GM12801 (cell line): Measurements from ENCODE around the gene RC3H2.

ENCODE experiments used
- CTCF ChIP-seq: IDR thresholded peaks from one replicate; pipeline ENCODE4 v1.5.1; 2011; ENCODE audit warnings: control low read depth; ENCODE audit not compliant: insufficient read length; ENCODE audit errors: extremely low read depth

Gene RC3H2

GRCh38 chr9:122819326-122819725 lies 85.8 kb downstream of the RC3H2 start:
- TF ChIP-seq CTCF, result no peak

DNA sequence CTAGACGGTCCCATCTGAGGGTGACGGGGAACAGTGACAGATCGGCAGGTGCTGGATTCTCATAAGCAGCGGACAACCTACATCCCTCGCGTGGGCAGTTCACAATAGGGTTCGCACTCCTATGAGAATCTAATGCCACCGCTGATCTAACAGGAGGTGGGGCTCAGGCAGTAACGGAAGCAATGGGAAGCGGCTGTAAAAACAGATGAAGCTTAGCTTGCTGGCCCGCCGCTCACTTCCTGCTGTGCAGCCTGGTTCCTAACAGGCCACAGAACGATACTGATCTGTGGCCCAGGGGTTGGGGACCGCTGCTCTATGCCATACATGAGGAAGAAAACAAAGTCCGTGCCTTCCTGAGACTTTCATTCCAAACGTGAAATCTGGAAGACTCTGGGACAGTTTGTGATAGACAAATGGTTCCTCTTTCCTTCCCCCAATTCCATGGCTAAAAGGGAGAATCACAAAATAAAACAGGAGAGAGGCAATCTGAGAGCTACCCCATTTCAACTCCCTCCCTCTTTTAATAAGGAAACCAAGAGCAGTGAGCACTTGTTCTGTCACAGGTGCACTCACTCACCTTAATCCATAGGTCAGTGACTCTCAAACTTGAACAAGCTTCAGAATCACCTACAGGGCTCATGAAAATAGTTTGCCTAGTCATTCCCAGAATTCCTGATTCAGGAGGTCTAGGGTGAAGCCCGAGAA lies 88.8 kb downstream of the RC3H2 start:
- TF ChIP-seq CTCF, result no peak

- TF ChIP-seq CTCF, result no peak
Measured at GRCh38 chr9:122815544-122815943, 89.6 kb downstream of the RC3H2 start.

DNA sequence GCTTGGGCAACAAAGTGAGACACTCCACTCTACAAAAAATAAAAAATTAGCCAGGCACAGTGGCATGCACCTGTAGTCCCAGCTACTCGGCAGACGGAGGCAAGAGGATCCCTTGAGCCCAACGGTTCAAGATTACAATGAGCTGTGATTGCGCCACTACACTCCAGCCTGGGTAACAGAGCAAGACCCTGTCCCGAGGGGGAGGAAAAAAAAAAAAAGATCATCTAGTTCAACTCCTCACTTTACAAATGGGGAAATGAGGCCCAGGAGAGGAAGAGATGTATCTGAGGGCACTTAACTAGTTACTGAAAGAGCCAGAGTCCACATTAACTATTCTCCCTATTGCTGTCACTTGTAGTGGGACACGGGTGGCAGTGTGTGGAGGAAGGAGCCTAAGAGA lies 90.6 kb downstream of the RC3H2 start:
- TF ChIP-seq CTCF, result no peak

GRCh38 chr9:122812736-122813135 lies 92.4 kb downstream of the RC3H2 start:
- TF ChIP-seq CTCF, result no peak

- TF ChIP-seq CTCF, result no peak
Measured at GRCh38 chr9:122810306-122810946, 94.7 kb downstream of the RC3H2 start.

DNA sequence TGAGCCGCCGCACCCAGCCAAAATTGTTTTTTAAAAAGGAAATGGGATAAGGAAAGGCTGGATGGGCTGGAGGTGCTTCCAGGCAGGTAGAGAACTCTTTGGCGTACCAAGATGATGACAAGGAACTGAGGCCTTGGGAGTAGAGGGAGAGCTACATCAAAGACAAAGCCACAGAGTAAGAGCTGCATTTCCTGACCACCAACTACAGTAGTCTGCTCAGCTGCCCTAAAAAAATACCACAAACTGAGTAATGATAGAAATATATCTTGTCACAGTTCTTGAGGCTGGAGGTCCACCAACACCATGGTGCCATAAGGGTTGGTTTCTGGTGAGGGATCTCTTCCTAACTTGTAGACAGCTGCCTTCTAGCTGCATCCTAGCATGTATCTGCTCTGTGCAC lies 97.0 kb downstream of the RC3H2 start:
- TF ChIP-seq CTCF, result no peak
